ENCODE results near the gene TMEM125.

The TMEM125 gene

GRCh38 chr1:43302721-43303470 lies 33.1 kb downstream of the TMEM125 start:
- WGBS (ENCODE audit: extremely low coverage, insufficient coverage, insufficient read length) = no CpG with 5 or more reads among the region's 7 CpGs
- Histone ChIP-seq H4K12ac (ENCODE audit: low read depth, low read length) (no peak overlapping the region), H3K4me1 (ENCODE audit: control insufficient read depth in 1 of 2, insufficient read depth in 2 of 2, low read length in 2 of 2) (no peaks in the 10 kb centered on the region)

GRCh38 chr1:43303471-43304313 lies 33.9 kb downstream of the TMEM125 start:
- Histone ChIP-seq H2BK5ac (ENCODE audit: low read depth, low read length, poor library complexity) (no peak overlapping the region), H3K4me3 (ENCODE audit: low read depth, low read length) (no peak overlapping the region), H2BK120ac (ENCODE audit: insufficient read depth, low read length, poor library complexity) (no peak overlapping the region), H4K8ac (ENCODE audit: low read depth, low read length) (no peak overlapping the region), H4K12ac (ENCODE audit: low read depth, low read length) (no peak overlapping the region), H3K4me1 (ENCODE audit: control insufficient read depth in 1 of 2, insufficient read depth in 2 of 2, low read length in 2 of 2) (no peaks in the 10 kb centered on the region), H3K27ac (ENCODE audit: low read depth, low read length) (no peak overlapping the region), H3K4me2 (ENCODE audit: low read length) (no peak overlapping the region), H3K14ac (ENCODE audit: low read length) (no peak overlapping the region), H3K18ac (ENCODE audit: low read length) (no peak overlapping the region), H3K4ac (ENCODE audit: low read depth, low read length) (no peak overlapping the region), H2BK12ac (ENCODE audit: low read length) (no peak overlapping the region), H3K36me3 (ENCODE audit: control insufficient read depth in 1 of 2, insufficient read depth in 2 of 2, low read length in 2 of 2) (no peaks in the 10 kb centered on the region), H3K27me3 (ENCODE audit: insufficient read depth, low read length) (no peaks in the 10 kb centered on the region), H3K79me1 (ENCODE audit: low read length) (no peaks in the 10 kb centered on the region), H3K9ac (ENCODE audit: low read length) (no peak overlapping the region), H4K91ac (ENCODE audit: low read depth, low read length) (no peak overlapping the region), H2AFZ (ENCODE audit: insufficient read depth, low read length, poor library complexity) (no peak overlapping the region), H2AK5ac (ENCODE audit: low read length) (no peak overlapping the region), H3K79me2 (ENCODE audit: control insufficient read depth, insufficient read depth, low read length, poor library complexity) (no peaks in the 10 kb centered on the region), H3K9me3 (ENCODE audit: insufficient read depth, low read depth, low read length) (peaks cover 2% of the 10 kb centered on the region), H3K23ac (ENCODE audit: low read length) (no peak overlapping the region)
- WGBS (ENCODE audit: extremely low coverage, insufficient coverage, insufficient read length) = no CpG with 5 or more reads among the region's 8 CpGs
- DNase-seq = no peak

More at GRCh38 chr1:43302721-43303470, 33.1 kb downstream of the TMEM125 start:
- no peaks in the 10 kb centered on the region for H3K27me3 ChIP-seq (ENCODE audit: insufficient read depth, low read length)
- H3K14ac ChIP-seq (ENCODE audit: low read length) = no peak overlapping the region
- no peak overlapping the region for H3K4me3 ChIP-seq (ENCODE audit: low read depth, low read length)
- H2BK5ac ChIP-seq (ENCODE audit: low read depth, low read length, poor library complexity) = no peak overlapping the region
- no peak overlapping the region for H2BK120ac ChIP-seq (ENCODE audit: insufficient read depth, low read length, poor library complexity)
- no peak overlapping the region for H2BK12ac ChIP-seq (ENCODE audit: low read length)
- H3K18ac ChIP-seq (ENCODE audit: low read length) = no peak overlapping the region
- no peak overlapping the region for H2AFZ ChIP-seq (ENCODE audit: insufficient read depth, low read length, poor library complexity)
- no peaks in the 10 kb centered on the region for H3K36me3 ChIP-seq (ENCODE audit: control insufficient read depth in 1 of 2, insufficient read depth in 2 of 2, low read length in 2 of 2)
- no peak overlapping the region for H4K91ac ChIP-seq (ENCODE audit: low read depth, low read length)
- H3K9ac ChIP-seq (ENCODE audit: low read length) = no peak overlapping the region
- no peak overlapping the region for H2AK5ac ChIP-seq (ENCODE audit: low read length)
- peak; percentile 28 to 53 for DNase-seq
- no peak overlapping the region for H3K23ac ChIP-seq (ENCODE audit: low read length)
- H4K8ac ChIP-seq (ENCODE audit: low read depth, low read length) = no peak overlapping the region
- H3K79me1 ChIP-seq (ENCODE audit: low read length) = no peaks in the 10 kb centered on the region
- H3K4me2 ChIP-seq (ENCODE audit: low read length) = no peak overlapping the region
- no peak overlapping the region for H3K27ac ChIP-seq (ENCODE audit: low read depth, low read length)
- no peaks in the 10 kb centered on the region for H3K79me2 ChIP-seq (ENCODE audit: control insufficient read depth, insufficient read depth, low read length, poor library complexity)
- peaks cover 2% of the 10 kb centered on the region for H3K9me3 ChIP-seq (ENCODE audit: insufficient read depth, low read depth, low read length)
- H3K4ac ChIP-seq (ENCODE audit: low read depth, low read length) = no peak overlapping the region

GRCh38 chr1:43304314-43304681 lies 34.5 kb downstream of the TMEM125 start:
- no peak for DNase-seq
- Histone ChIP-seq H2AK5ac (ENCODE audit: low read length) (no peak overlapping the region), H3K27ac (ENCODE audit: low read depth, low read length) (no peak overlapping the region), H3K4me1 (ENCODE audit: control insufficient read depth in 1 of 2, insufficient read depth in 2 of 2, low read length in 2 of 2) (no peaks in the 10 kb centered on the region), H3K27me3 (ENCODE audit: insufficient read depth, low read length) (no peaks in the 10 kb centered on the region), H3K18ac (ENCODE audit: low read length) (no peak overlapping the region), H4K91ac (ENCODE audit: low read depth, low read length) (no peak overlapping the region), H2BK12ac (ENCODE audit: low read length) (no peak overlapping the region), H3K79me2 (ENCODE audit: control insufficient read depth, insufficient read depth, low read length, poor library complexity) (no peaks in the 10 kb centered on the region), H2BK5ac (ENCODE audit: low read depth, low read length, poor library complexity) (no peak overlapping the region), H3K23ac (ENCODE audit: low read length) (no peak overlapping the region), H3K4me2 (ENCODE audit: low read length) (no peak overlapping the region), H2AFZ (ENCODE audit: insufficient read depth, low read length, poor library complexity) (no peak overlapping the region), H3K36me3 (ENCODE audit: control insufficient read depth in 1 of 2, insufficient read depth in 2 of 2, low read length in 2 of 2) (no peaks in the 10 kb centered on the region), H3K14ac (ENCODE audit: low read length) (no peak overlapping the region), H3K9me3 (ENCODE audit: insufficient read depth, low read depth, low read length) (peaks cover 3% of the 10 kb centered on the region), H4K8ac (ENCODE audit: low read depth, low read length) (no peak overlapping the region), H3K9ac (ENCODE audit: low read length) (no peak overlapping the region), H3K4ac (ENCODE audit: low read depth, low read length) (no peak overlapping the region), H3K79me1 (ENCODE audit: low read length) (no peaks in the 10 kb centered on the region), H4K12ac (ENCODE audit: low read depth, low read length) (no peak overlapping the region), H2BK120ac (ENCODE audit: insufficient read depth, low read length, poor library complexity) (no peak overlapping the region), H3K4me3 (ENCODE audit: low read depth, low read length) (no peak overlapping the region)
- WGBS (ENCODE audit: extremely low coverage, insufficient coverage, insufficient read length) = no CpG with 5 or more reads among the region's 8 CpGs

- H3K79me1 ChIP-seq (ENCODE audit: low read length) = no peaks in the 10 kb centered on the region
- no peak overlapping the region for H2AK5ac ChIP-seq (ENCODE audit: low read length)
- no peak overlapping the region for H2AFZ ChIP-seq (ENCODE audit: insufficient read depth, low read length, poor library complexity)
- no peak overlapping the region for H3K4me3 ChIP-seq (ENCODE audit: low read depth, low read length)
- WGBS (ENCODE audit: extremely low coverage, insufficient coverage, insufficient read length) = no CpG with 5 or more reads among the region's 46 CpGs
- H3K36me3 ChIP-seq (ENCODE audit: control insufficient read depth in 1 of 2, insufficient read depth in 2 of 2, low read length in 2 of 2) = no peaks in the 10 kb centered on the region
- no peak overlapping the region for H4K12ac ChIP-seq (ENCODE audit: low read depth, low read length)
- no peak overlapping the region for H3K23ac ChIP-seq (ENCODE audit: low read length)
- no peak overlapping the region for H3K18ac ChIP-seq (ENCODE audit: low read length)
- H3K4ac ChIP-seq (ENCODE audit: low read depth, low read length) = no peak overlapping the region
- no peak overlapping the region for H2BK120ac ChIP-seq (ENCODE audit: insufficient read depth, low read length, poor library complexity)
- H3K4me1 ChIP-seq (ENCODE audit: control insufficient read depth in 1 of 2, insufficient read depth in 2 of 2, low read length in 2 of 2) = no peaks in the 10 kb centered on the region
- H3K27ac ChIP-seq (ENCODE audit: low read depth, low read length) = no peak overlapping the region
- H3K27me3 ChIP-seq (ENCODE audit: insufficient read depth, low read length) = no peaks in the 10 kb centered on the region
- no peak overlapping the region for H2BK12ac ChIP-seq (ENCODE audit: low read length)
- H3K9ac ChIP-seq (ENCODE audit: low read length) = no peak overlapping the region
- no peak overlapping the region for H2BK5ac ChIP-seq (ENCODE audit: low read depth, low read length, poor library complexity)
- H4K8ac ChIP-seq (ENCODE audit: low read depth, low read length) = no peak overlapping the region
- no peak overlapping the region for H4K91ac ChIP-seq (ENCODE audit: low read depth, low read length)
- no peak overlapping the region for H3K14ac ChIP-seq (ENCODE audit: low read length)
- no peak for DNase-seq
- no peaks in the 10 kb centered on the region for H3K79me2 ChIP-seq (ENCODE audit: control insufficient read depth, insufficient read depth, low read length, poor library complexity)
- H3K4me2 ChIP-seq (ENCODE audit: low read length) = no peak overlapping the region
- peaks cover 3% of the 10 kb centered on the region for H3K9me3 ChIP-seq (ENCODE audit: insufficient read depth, low read depth, low read length)
Observed at GRCh38 chr1:43304771-43305300, 35.1 kb downstream of the TMEM125 start.

Data from trophoblast cell (in vitro differentiated cells and primary cell).